RPMI8226 (cell line): Measurements from ENCODE around the gene PPP2R2C.

Experiments
- DNase-seq: peaks from one replicate; pipeline ENCODE4 v3.0.0-alpha.2; 2015

The PPP2R2C gene

DNA sequence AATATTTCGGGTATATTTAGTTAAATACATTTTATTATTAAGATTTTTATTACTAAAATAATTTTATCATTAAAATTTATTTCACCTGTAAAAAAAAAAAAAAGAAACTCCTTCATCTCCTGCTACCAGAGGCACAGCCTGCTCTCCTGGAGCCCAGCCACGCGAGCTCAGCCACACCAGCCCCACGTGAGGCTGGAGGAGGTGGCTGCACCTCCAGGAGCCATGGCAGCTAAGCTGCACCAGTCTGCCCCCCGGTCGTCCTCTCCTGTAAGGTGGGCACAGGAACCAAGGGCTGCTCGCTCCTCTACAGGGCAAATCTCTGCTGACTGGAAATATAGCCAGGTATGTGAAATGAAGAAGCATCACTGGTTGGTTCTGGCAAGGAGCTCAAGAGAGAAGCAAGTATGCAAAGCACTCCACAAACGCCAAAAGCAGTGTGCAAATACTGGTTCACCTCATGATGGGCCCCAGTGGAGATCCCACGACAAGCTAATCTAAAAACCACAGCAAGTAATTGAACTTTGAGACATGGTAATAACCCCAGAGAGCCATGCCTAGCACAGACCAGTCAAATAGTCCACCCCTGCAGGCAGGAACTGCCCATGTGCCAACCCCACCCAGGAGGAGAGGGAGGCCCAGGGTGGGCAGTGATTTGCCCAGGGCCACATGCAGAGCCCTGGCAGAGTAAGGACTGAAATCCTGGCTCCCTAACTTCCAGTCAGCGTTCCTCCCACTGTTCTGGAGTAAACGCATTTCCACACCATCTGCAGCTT lies 112.7 kb downstream of the PPP2R2C start:
- no peak for DNase-seq

DNA sequence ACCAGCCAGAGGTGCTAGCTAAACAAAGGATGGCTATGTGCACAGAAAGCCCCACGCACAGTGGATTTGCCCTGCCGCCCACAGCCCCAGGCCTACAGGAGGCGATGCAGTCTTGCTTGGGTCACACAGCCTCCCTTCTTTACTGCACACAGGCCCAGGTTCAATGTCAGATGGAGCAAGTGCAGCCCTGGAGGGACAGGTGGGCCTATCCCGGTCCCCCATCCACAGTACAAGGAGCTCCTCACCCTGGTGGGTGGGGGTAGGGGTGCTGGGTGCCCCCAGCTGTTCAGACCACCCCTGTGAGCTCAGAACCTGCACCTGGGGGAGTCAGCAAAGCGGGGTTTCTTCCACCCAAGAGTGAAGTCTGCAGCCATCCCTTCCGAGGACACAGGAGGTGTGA lies 114.9 kb downstream of the PPP2R2C start:
- no peak for DNase-seq

DNA sequence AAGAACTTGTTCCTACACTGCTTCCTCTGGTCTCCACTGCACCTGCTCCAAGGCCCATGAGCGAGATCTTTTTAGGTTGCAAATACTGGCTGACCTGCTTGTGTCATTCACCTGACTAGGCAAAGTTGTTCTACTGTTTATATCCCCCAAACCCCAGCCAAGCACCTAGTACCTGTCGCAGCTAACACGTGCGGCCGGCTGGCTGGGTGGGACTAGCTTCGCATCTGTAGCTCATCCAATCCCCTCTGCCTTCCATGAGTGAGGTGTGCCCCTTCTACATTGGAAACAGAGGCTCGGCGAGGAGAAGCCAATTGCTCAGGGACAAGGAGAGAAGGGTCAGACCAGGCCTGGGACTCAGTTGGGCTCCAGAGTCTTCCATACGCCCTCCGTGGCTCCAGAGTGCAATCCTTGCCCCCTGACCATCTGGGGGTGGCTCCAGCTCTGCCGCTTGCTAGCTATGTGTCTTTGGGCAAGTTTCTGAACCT lies 116.3 kb downstream of the PPP2R2C start:
- DNase-seq = no peak

DNA sequence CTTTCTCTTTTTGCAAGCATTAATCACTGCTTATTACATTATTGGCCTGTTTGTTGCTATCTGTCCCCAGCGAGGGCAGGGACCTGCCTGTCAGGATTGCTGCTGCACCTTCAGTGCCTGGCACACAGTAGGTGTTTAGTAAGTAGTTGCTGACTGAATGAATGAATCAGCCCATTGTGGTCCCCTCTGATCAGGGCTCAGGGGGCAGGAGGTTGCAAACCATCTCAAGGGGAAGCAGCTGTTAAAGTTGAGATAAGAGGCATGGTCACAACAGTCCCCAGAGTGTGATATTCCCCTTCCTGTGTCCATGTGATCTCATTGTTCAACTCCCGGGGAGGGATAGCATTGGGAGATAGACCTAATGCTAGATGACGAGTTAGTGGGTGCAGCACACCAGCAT lies 117.4 kb downstream of the PPP2R2C start:
- DNase-seq = no peak

- DNase-seq = no peak
Measured at GRCh38 chr4:6354626-6355025, 117.8 kb downstream of the PPP2R2C start.

DNA sequence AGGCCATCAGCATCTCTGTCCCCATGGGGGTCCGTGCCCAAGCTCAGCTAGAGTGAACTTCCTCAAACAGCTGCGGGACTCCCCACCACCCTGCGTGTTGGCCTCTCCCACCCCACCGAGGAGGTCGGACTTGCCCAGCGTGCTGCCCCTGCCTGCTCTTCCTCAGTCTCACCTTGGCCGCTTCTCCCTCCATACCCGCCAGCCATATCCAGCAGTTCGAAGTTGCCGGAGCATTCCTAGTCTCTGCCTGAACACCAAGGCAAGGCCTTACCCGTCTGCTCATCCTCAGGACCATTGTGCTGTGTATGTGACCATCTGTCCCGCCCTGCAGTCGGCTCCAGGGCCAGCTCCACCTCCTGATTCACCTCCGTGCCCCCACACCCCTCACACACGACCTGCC lies 118.3 kb downstream of the PPP2R2C start:
- no peak for DNase-seq

- no peak for DNase-seq
Measured at GRCh38 chr4:6352031-6352692, 120.3 kb downstream of the PPP2R2C start.

DNA sequence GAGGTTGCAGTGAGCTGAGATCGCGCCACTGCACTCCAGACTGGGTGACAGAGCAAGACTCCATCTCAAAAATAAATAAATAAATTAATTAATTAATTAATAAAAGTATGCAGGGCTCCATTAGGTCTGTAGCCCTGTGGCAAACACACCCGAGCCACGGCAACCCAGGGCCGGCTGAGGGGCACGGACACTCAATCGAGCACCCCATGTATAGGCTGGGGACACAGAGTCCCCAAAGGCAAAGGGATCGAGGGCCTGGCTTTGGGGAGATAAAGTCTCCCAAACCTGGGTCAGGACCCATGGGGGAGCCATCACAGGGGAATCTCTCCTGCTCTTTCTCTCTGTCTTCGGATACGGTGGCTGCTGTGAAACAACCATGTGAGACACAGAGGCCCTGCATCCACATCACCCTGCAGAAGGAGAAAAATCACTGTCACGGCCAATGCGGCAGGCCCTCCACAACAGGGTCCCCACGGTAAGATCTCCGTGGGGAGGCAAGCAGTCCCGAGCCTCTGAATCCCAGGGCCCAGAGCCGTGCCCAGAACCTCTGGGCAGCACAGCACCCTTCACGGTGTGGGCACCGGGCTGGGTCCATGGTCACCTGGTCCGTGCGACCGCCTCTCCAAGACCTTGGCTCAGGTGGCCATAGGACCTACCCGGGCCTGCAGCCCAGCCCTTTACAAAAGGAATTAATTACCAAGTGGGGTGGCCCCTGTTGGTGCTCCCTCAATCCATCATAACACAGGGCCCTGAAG lies 121.0 kb downstream of the PPP2R2C start:
- no peak for DNase-seq

GRCh38 chr4:6350646-6351045 lies 121.8 kb downstream of the PPP2R2C start:
- DNase-seq = no peak

DNA sequence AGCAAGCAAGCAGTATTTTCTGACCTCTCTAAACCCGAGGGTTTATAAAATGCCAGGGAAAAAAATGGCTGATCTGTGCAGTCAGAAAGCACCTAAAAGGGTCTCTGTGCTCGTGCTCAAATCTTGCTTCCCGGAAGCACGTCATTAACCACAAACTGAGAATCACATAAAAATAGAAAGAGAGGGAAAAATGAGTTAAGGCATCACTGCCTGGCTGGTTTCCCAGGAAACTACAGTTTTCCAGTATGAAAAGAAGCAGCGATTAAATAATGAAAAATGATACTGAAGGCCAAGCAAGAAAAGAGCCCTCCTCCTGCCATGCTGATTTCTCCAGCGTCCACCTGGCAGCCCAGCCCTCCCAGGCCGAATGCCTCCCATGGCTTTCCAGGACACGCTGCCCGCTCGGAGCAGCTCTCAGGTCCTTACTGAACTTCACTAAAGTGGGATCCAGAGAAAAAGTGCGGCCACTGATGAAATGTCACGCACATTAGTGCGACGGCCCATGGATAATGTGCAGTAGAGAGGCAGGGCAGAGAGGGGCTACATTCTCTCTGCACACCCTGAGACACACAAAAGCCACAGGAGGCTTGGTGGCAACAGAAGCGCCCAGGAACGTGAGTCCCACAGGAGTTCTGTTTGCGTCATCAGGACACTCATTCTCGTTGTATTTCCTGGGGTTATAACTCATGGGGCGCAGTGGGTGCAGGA lies 122.4 kb downstream of the PPP2R2C start:
- DNase-seq = no peak

GRCh38 chr4:6348408-6348807 lies 124.0 kb downstream of the PPP2R2C start:
- no peak for DNase-seq

DNA sequence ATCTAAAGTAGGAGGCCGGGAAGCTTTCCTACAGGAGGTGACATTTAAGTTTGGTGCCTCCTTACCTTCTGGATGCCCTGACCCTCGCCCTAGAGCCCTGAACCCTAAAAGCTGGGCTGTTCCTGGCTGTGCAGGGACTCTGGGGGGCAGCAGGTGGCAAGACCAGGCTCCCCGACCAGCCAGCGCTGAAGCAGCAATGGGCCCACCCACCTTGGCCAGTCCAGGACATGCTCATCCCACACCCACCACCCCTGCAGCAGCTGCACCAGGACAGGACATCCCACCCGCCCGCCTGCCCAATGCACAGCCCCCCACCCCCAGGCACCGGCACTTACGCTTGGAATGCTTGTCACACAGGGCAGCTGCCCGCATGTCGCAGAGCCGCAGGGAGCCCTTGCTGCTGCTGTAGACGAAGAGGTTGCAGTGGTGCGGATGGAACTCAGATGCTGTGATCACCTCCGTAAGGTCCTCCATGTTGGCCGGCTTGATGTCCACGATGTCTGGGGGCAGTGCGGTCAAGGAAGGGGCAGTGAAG lies 124.8 kb downstream of the PPP2R2C start:
- DNase-seq = no peak

GRCh38 chr4:6346373-6347110 lies 125.9 kb downstream of the PPP2R2C start:
- no peak for DNase-seq

- DNase-seq = no peak
Measured at GRCh38 chr4:6345866-6346265, 126.5 kb downstream of the PPP2R2C start.

GRCh38 chr4:6345096-6345830 lies 127.2 kb downstream of the PPP2R2C start:
- DNase-seq = no peak

- peak; percentile 50 for DNase-seq
Measured at GRCh38 chr4:6343939-6344408, 128.4 kb downstream of the PPP2R2C start.

DNA sequence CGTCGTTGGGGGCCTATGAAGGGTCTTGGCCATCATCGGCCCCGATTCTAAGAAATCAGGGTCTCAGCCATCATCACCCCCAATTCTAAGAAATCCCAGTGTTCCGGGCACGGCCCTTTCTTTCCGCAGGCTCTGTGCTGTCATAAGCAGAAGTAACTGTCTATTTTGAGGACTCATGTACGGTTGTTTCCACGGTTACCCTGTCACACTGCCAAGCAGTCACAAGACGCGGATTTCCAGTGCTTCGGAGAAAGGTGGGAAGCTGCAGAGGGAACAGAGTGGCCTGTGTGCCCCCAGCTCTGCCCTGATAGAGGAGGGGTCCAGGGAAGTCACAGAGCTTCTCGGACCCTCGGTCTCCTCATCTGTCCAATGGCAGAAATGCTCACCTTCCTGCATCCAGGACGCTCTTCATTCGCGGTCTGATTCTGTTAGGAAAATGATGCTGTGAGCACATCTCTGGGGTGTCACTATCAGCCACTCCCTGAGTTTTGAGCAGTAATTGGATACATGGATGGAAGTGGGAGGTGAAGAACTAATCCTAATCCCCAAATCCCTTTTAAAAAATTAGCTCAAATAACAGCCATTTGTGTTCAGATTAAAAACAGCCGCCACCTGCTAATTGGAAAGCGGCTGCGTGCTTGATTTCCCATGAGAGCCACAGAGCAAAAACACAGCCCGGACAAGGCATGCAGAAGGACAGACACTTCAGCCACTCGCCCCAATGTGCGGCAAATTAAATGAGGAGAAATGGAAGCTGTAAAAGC lies 129.7 kb downstream of the PPP2R2C start:
- DNase-seq = no peak

DNA sequence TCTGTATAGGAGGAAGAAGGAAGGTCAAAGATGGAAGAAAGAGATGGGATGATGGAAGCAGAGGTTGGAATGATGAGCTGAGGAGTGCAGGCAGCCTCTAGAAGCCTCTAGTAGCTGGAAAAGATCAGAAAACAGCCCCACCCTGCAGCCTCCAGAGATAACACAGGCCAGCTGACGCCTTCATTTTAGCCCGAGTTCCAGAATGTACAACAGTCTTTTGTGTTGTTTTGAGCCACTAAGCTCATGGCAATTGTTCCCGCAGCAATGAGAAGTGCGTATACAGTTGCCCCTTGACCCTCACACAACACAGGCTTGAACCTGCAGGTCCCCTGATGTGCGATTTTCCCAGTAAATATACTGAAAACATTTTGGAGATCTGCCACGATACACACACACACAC lies 130.7 kb downstream of the PPP2R2C start:
- no peak for DNase-seq

GRCh38 chr4:6340446-6341015 lies 131.9 kb downstream of the PPP2R2C start:
- DNase-seq = no peak
